Skeletal muscle tissue (tissue), 4 donors: ENCODE measurements around the gene AMELX. TPM values are rescaled to one million over a fixed set of nuclear protein-coding genes. Genes with fewer than 3 reads are reported as not detected.

ENCODE experiments used
- H3K27ac ChIP-seq: one replicate; pipeline ENCODE4 v1.7.0; 2013; ENCODE audit warnings: mild to moderate bottlenecking, low read depth, low read length, inconsistent platforms
- H3K27me3 ChIP-seq, 3 donors: one replicate each; pipeline ENCODE4 v1.7.0; 2013; ENCODE audit warnings: low read length in 3 of 3; ENCODE audit not compliant: control insufficient read depth in 3 of 3, insufficient read depth in 3 of 3
- H3K36me3 ChIP-seq, 3 donors: one replicate each; pipeline ENCODE4 v1.7.0; 2013; ENCODE audit warnings: low read length in 3 of 3; ENCODE audit not compliant: control insufficient read depth in 3 of 3, insufficient read depth in 3 of 3
- H3K4me1 ChIP-seq, 3 donors: one replicate each; pipeline ENCODE4 v1.7.0; 2013; ENCODE audit warnings: low read length in 3 of 3, mild to moderate bottlenecking in 3 of 3; ENCODE audit not compliant: control insufficient read depth in 3 of 3, insufficient read depth in 3 of 3
- H3K4me3 ChIP-seq, 3 donors: one replicate each; pipeline ENCODE4 v1.7.0; 2013; ENCODE audit warnings: low read length in 3 of 3
- H3K9ac ChIP-seq, 3 donors: one replicate each; pipeline ENCODE4 v1.7.0; 2013; ENCODE audit warnings: low read length in 3 of 3, mild to moderate bottlenecking in 3 of 3, moderate library complexity in 2 of 3, low read depth in 1 of 3
- H3K9me3 ChIP-seq, 3 donors: one replicate each; pipeline ENCODE4 v1.7.0; 2013; ENCODE audit warnings: low read length in 3 of 3; ENCODE audit not compliant: control insufficient read depth in 3 of 3
- total RNA-seq: library from RNA; depleted of rRNA; stranded (reverse); fragments of >200 nt; gene quantifications from one replicate; pipeline ENCODE4 v1.2.3, GENCODE V29; 2014
- donor health status: Osteomylitis.

Gene AMELX
- not detected for total RNA-seq

GRCh38 chrX:11293113-11293512, at the start of gene AMELX:
Gene AMELX, plus strand, starts transcription at chrX:11293413. Its CDS starts 1,376 bp downstream, at chrX:11294789.
- Histone ChIP-seq H3K9ac (no peak within 1 kb of the TSS), H3K27me3 (no peaks in the 10 kb centered on the region), H3K9me3 (no peaks in the 10 kb centered on the region), H3K27ac (no peak within 1 kb of the TSS), H3K4me3 (no peak within 1 kb of the TSS), H3K36me3 (no peaks in the 10 kb centered on the region), H3K4me1 (no peaks in the 10 kb centered on the region)

GRCh38 chrX:11244636-11245035, 48.6 kb upstream of the AMELX start:
- Histone ChIP-seq H3K27ac (no peak overlapping the region), H3K4me3 (no peak overlapping the region), H3K27me3 (no peaks in the 10 kb centered on the region), H3K9me3 (no peaks in the 10 kb centered on the region), H3K4me1 (no peaks in the 10 kb centered on the region), H3K36me3 (no peaks in the 10 kb centered on the region), H3K9ac (no peak overlapping the region)

- Histone ChIP-seq H3K4me1 (no peaks in the 10 kb centered on the region), H3K4me3 (no peak overlapping the region), H3K27me3 (no peaks in the 10 kb centered on the region), H3K36me3 (no peaks in the 10 kb centered on the region), H3K9ac (no peak overlapping the region), H3K27ac (no peak overlapping the region), H3K9me3 (peaks cover 0 to 3% (median 0%) of the 10 kb centered on the region in 3 donors)
Measured at GRCh38 chrX:11254417-11255109, 38.6 kb upstream of the AMELX start.

GRCh38 chrX:11257290-11257689, 35.9 kb upstream of the AMELX start:
- Histone ChIP-seq H3K9me3 (no peaks in the 10 kb centered on the region), H3K27me3 (no peaks in the 10 kb centered on the region), H3K4me1 (no peaks in the 10 kb centered on the region), H3K9ac (no peak overlapping the region), H3K36me3 (no peaks in the 10 kb centered on the region), H3K4me3 (no peak overlapping the region), H3K27ac (no peak overlapping the region)

GRCh38 chrX:11257711-11258110, 35.5 kb upstream of the AMELX start:
- Histone ChIP-seq H3K9me3 (no peaks in the 10 kb centered on the region), H3K27me3 (no peaks in the 10 kb centered on the region), H3K27ac (no peak overlapping the region), H3K9ac (no peak overlapping the region), H3K36me3 (no peaks in the 10 kb centered on the region), H3K4me1 (no peaks in the 10 kb centered on the region), H3K4me3 (no peak overlapping the region)

GRCh38 chrX:11259437-11259836, 33.8 kb upstream of the AMELX start:
- H3K4me3 ChIP-seq: no peak overlapping the region
- H3K9me3 ChIP-seq: no peaks in the 10 kb centered on the region
- no peaks in the 10 kb centered on the region for H3K36me3 ChIP-seq
- no peaks in the 10 kb centered on the region for H3K27me3 ChIP-seq
- H3K4me1 ChIP-seq: peaks cover 0 to 2% (median 0%) of the 10 kb centered on the region in 3 donors
- no peak overlapping the region for H3K9ac ChIP-seq
- H3K27ac ChIP-seq: no peak overlapping the region

GRCh38 chrX:11261260-11261659, 32.0 kb upstream of the AMELX start:
- H3K4me1 ChIP-seq: peaks cover 0 to 2% (median 2%) of the 10 kb centered on the region in 3 donors
- no peaks in the 10 kb centered on the region for H3K36me3 ChIP-seq
- no peaks in the 10 kb centered on the region for H3K27me3 ChIP-seq
- no peak overlapping the region for H3K9ac ChIP-seq
- no peak overlapping the region for H3K4me3 ChIP-seq
- H3K9me3 ChIP-seq: no peaks in the 10 kb centered on the region
- H3K27ac ChIP-seq: no peak overlapping the region

- Histone ChIP-seq H3K9me3 (no peaks in the 10 kb centered on the region), H3K27me3 (no peaks in the 10 kb centered on the region), H3K4me3 (no peak overlapping the region), H3K36me3 (no peaks in the 10 kb centered on the region), H3K9ac (no peak overlapping the region), H3K4me1 (peaks cover 0 to 2% (median 2%) of the 10 kb centered on the region in 3 donors), H3K27ac (no peak overlapping the region)
Measured at GRCh38 chrX:11264925-11265324, 28.3 kb upstream of the AMELX start.

GRCh38 chrX:11265352-11265751, 27.9 kb upstream of the AMELX start:
- peaks cover 0 to 2% (median 2%) of the 10 kb centered on the region in 3 donors for H3K4me1 ChIP-seq
- H3K4me3 ChIP-seq: peak overlapping the region in 1 of 3 donors; percentile 48
- no peaks in the 10 kb centered on the region for H3K9me3 ChIP-seq
- no peaks in the 10 kb centered on the region for H3K27me3 ChIP-seq
- peak overlapping the region in 2 of 3 donors; percentile 28 to 57 for H3K9ac ChIP-seq
- H3K27ac ChIP-seq: peak overlapping the region; percentile 8
- H3K36me3 ChIP-seq: no peaks in the 10 kb centered on the region

GRCh38 chrX:11266573-11267003, 26.6 kb upstream of the AMELX start:
- Histone ChIP-seq H3K36me3 (no peaks in the 10 kb centered on the region), H3K4me1 (peaks cover 0 to 2% (median 2%) of the 10 kb centered on the region in 3 donors), H3K4me3 (no peak overlapping the region), H3K27me3 (no peaks in the 10 kb centered on the region), H3K9ac (no peak overlapping the region), H3K27ac (peak overlapping the region; percentile 15), H3K9me3 (no peaks in the 10 kb centered on the region)
